Left hindlimb (tissue), 1 donor: ENCODE results near the gene TOLLIP.
A peak's percentile ranks its signal among the peaks of the same experiment; 100 is the strongest.

ENCODE experiments used
- DNase-seq: peaks from one replicate; pipeline ENCODE4 v3.0.0-alpha.2; 2018

Gene TOLLIP

GRCh38 chr11:1229471-1230120 lies 79.8 kb downstream of the TOLLIP start:
- DNase-seq = peak; percentile 21

GRCh38 chr11:1228921-1229451 lies 80.4 kb downstream of the TOLLIP start:
- peak; percentile 16 for DNase-seq

- peak; percentile 29 for DNase-seq
Measured at GRCh38 chr11:1228101-1228821, 81.2 kb downstream of the TOLLIP start.

GRCh38 chr11:1227551-1228100 lies 81.8 kb downstream of the TOLLIP start:
- no peak for DNase-seq

GRCh38 chr11:1226986-1227550 lies 82.4 kb downstream of the TOLLIP start:
- peak; percentile 12 for DNase-seq

- peak; percentile 26 for DNase-seq
Measured at GRCh38 chr11:1226226-1226985, 83.0 kb downstream of the TOLLIP start.

- peak; percentile 31 for DNase-seq
Measured at GRCh38 chr11:1225386-1226225, 83.8 kb downstream of the TOLLIP start.

- DNase-seq = peak; percentile 46
Measured at GRCh38 chr11:1224491-1225385, 84.7 kb downstream of the TOLLIP start.
